Vagina (tissue), 2 donors: Measurements from ENCODE around the gene F10.
A peak's percentile ranks its signal among the peaks of the same experiment; 100 is the strongest.

Source experiments
- CTCF ChIP-seq, 3 experiments: fragments of 450-650 bp in 2 of 3; fragments of 200-600 bp in 1 of 3; sonication (generic) in 1 of 3; IDR thresholded peaks; one replicate each; pipeline ENCODE4 v1.5.1; 2017 to 2019; ENCODE audit warnings: antibody characterized with exemption in 3 of 3, mild to moderate bottlenecking in 2 of 3, moderate library complexity in 2 of 3
- POLR2A ChIP-seq, 2 donors: fragments of 450-650 bp; IDR thresholded peaks; one replicate each; pipeline ENCODE4 v1.6.1; 2017; ENCODE audit warnings: antibody characterized with exemption in 2 of 2, mild to moderate bottlenecking in 2 of 2, moderate library complexity in 2 of 2
- POLR2AphosphoS5 ChIP-seq, 2 donors: sonication (generic); formaldehyde crosslinking; IDR thresholded peaks; one replicate each; pipeline ENCODE4 v1.9.0; 2017; ENCODE audit warnings: antibody characterized with exemption in 2 of 2, mild to moderate bottlenecking in 2 of 2, low read depth in 1 of 2; ENCODE audit not compliant: insufficient read depth in 1 of 2

GRCh38 chr13:113187263-113187669 is 64.7 kb downstream of the F10 start:
- TF ChIP-seq POLR2A (IDR thresholded peaks at IDR 0.05) (peak in 1 of 2 donors; percentile 7), CTCF (IDR thresholded peaks at IDR 0.05) (no peak), POLR2AphosphoS5 (IDR thresholded peaks at IDR 0.05; ENCODE audit: insufficient read depth in 1 of 2, low read depth in 1 of 2) (peak; percentile 75 to 92)
